Thoracic aorta (tissue), 2 donors: ENCODE results near the gene KIF6. TPM values are rescaled to one million over a fixed set of nuclear protein-coding genes. Genes with fewer than 3 reads are reported as not detected.

Experiments
- ATAC-seq: fragments of 150-250 bp; one replicate; pipeline ENCODE4 v1.8.0; 2017; ENCODE audit warnings: low read depth; ENCODE audit not compliant: insufficient number of reproducible peaks, low FRiP score
- DNase-seq: peaks from one replicate; pipeline ENCODE4 v3.0.0-alpha.2; 2020; ENCODE audit warnings: low spot score
- H3K27ac ChIP-seq, 2 donors: fragments of 200-600 bp; sonication (generic); 1 replicate in 1 of 2; 2 replicates in 1 of 2; pipeline ENCODE4 v1.5.1; 2016; ENCODE audit warnings: mild to moderate bottlenecking in 2 of 2, moderate library complexity in 2 of 2
- H3K27me3 ChIP-seq: fragments of 200-600 bp; sonication (generic); replicated peaks from 2 replicates; pipeline ENCODE4 v1.6.0; 2016; ENCODE audit warnings: mild to moderate bottlenecking; ENCODE audit not compliant: insufficient read depth
- H3K36me3 ChIP-seq: fragments of 200-600 bp; sonication (generic); one replicate; pipeline ENCODE4 v1.5.1; 2016
- H3K4me1 ChIP-seq, 2 donors: fragments of 200-600 bp; sonication (generic); 1 replicate in 1 of 2; 2 replicates in 1 of 2; pipeline versions ENCODE4 v1.5.1 to v1.6.0; 2016; ENCODE audit warnings: low read depth in 2 of 2, mild to moderate bottlenecking in 1 of 2; ENCODE audit not compliant: control insufficient read depth in 1 of 2
- H3K4me3 ChIP-seq: fragments of 200-600 bp; sonication (generic); 2 replicates; pipeline ENCODE4 v1.5.1; 2016; ENCODE audit warnings: mild to moderate bottlenecking
- H3K9me3 ChIP-seq: fragments of 200-600 bp; sonication (generic); 2 replicates; pipeline ENCODE4 v1.5.1; 2016
- total RNA-seq, 2 donors: library from RNA; depleted of rRNA; stranded (reverse); fragments of >200 nt; gene quantifications; one replicate each; pipeline versions ENCODE4 v1.1.0 to v1.2.3, GENCODE V29; 2016
- TF ChIP-seq, protein P1 (sequence below): fragments of 200-600 bp; sonication (generic); IDR thresholded peaks from one replicate; pipeline ENCODE4 v1.5.1; 2019; ENCODE audit warnings: antibody characterized with exemption

Gene KIF6
- total RNA-seq, 2 donors from 2014 or later, result not detected

DNA sequence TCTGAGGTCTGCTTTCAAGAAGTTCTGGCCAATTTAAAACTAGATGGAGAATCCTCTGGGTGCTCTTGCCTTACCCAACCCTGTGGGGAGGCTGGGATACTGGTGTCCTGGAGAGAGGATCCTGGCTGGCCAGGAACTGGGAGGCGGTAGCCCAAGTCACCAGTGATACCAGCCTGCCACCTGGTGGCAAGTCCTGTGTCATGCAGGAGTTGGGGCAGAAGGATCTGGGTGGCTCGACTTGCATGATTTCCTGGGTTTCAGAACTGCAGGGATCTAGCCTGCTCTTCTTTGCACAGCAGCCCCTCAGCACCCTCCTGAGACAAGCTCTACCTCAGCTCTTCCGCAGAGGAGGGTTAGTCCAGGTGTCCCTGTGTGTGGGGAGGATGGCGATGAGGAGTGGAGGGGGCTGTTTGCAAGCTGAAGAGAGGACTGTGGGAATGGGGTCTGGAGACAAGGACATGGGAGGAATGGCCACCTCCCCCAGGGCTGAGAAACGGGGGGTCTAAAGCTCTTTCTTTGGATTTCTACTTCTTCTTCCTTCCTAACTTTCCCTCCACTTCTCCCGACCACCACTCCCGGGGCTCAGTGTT is 415.2 kb downstream of the KIF6 start:
- ATAC-seq, result no peak
- Histone ChIP-seq H3K27me3 (no peaks in the 10 kb centered on the region), H3K4me1 (peaks cover 9 to 47% of the 10 kb centered on the region in 2 donors), H3K4me3 (no peak overlapping the region), H3K9me3 (no peaks in the 10 kb centered on the region), H3K36me3 (peaks cover 4% of the 10 kb centered on the region), H3K27ac (no peak overlapping the region)
- no peak for DNase-seq
- TF ChIP-seq, protein P1, sequence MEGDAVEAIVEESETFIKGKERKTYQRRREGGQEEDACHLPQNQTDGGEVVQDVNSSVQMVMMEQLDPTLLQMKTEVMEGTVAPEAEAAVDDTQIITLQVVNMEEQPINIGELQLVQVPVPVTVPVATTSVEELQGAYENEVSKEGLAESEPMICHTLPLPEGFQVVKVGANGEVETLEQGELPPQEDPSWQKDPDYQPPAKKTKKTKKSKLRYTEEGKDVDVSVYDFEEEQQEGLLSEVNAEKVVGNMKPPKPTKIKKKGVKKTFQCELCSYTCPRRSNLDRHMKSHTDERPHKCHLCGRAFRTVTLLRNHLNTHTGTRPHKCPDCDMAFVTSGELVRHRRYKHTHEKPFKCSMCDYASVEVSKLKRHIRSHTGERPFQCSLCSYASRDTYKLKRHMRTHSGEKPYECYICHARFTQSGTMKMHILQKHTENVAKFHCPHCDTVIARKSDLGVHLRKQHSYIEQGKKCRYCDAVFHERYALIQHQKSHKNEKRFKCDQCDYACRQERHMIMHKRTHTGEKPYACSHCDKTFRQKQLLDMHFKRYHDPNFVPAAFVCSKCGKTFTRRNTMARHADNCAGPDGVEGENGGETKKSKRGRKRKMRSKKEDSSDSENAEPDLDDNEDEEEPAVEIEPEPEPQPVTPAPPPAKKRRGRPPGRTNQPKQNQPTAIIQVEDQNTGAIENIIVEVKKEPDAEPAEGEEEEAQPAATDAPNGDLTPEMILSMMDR, result peak; percentile 86

DNA sequence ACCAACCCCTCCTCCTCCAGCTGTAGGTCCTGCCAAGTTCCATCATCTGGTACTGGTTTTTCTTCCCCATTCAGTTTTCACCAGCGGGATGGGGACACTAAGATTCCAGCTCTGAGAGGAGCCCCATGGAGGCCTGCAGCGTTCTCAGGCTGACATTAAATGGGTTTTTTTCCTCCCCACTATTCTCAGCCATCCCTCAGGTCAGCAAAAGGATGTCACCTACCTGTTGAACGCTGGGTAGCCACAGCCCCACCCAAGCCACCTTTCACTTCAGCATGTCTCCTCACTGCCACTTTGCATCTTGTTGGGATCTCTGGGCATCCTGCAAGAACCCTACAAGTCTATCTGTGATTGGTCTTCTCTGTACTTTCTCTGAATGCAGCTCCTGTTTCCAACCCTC is 417.7 kb downstream of the KIF6 start:
- Histone ChIP-seq H3K27me3 (no peaks in the 10 kb centered on the region), H3K27ac (no peak overlapping the region), H3K9me3 (no peaks in the 10 kb centered on the region), H3K36me3 (peaks cover 4% of the 10 kb centered on the region), H3K4me1 (peaks cover 0 to 30% of the 10 kb centered on the region in 2 donors), H3K4me3 (no peak overlapping the region)
- ATAC-seq, result no peak
- DNase-seq, result no peak
- TF ChIP-seq, protein P1, result no peak

DNA sequence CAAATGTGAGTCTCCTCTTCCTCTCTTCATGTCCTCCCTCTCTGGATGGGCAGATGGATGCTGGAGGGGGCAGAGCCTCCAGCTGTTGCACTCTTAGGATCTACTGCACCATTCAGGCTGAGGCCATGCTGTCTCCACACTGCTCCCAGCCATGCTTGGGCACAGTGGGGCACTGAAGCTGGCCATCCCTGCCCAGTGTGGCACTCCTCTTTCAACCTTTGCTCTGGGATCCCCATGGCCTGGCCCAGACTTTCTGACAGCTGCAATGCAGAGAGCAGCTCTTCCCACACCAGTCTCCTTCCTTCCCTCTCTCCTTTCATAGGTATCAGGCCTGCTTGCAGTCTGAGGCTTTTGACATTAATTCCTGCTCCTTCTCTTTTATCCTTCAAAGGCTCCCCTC is 420.3 kb downstream of the KIF6 start:
- Histone ChIP-seq H3K4me3 (no peak overlapping the region), H3K27me3 (no peaks in the 10 kb centered on the region), H3K27ac (no peak overlapping the region), H3K9me3 (no peaks in the 10 kb centered on the region), H3K4me1 (peaks cover 0 to 7% of the 10 kb centered on the region in 2 donors), H3K36me3 (peaks cover 4% of the 10 kb centered on the region)
- no peak for DNase-seq
- TF ChIP-seq, protein P1, result no peak
- no peak for ATAC-seq

DNA sequence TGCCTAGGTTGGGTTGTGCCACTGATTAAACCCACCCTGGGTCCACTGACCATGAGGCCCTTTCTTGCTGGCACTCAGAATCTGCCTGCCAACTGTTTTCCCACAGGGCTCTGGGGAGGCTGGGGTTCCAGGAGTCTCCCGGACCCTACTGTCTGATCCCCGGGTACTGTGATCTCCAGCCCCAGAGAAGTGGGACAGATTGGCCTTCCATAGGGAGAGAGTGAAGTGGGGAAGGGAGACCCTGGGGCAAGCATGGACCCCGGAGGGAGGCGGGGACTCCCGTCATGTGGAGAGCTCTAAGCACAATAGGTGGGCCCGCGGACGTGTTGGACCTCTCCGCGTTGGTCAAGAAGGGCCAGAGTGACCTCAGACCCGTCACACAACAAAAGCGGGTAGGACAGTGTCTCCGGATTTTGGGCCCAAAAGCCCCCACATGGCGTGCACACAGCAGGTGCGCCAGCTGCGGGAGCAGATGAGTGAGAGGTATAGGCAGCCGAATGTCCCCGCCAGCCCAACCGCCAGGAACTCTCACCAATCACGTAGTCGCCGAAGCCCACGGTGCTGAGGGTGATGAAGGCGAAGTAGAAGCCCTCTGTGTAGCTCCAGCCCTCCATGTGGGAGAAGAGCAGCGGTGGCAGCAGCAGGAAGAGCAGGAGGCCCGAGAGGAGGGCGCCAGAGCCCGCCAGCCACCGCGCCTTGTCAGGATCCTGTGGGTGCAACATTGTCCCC is 421.6 kb downstream of the KIF6 start:
- H3K36me3 ChIP-seq, result peaks cover 4% of the 10 kb centered on the region
- TF ChIP-seq, protein P1, result no peak
- no peak for DNase-seq
- no peaks in the 10 kb centered on the region for H3K27me3 ChIP-seq
- H3K27ac ChIP-seq, result no peak overlapping the region
- no peaks in the 10 kb centered on the region for H3K9me3 ChIP-seq
- H3K4me3 ChIP-seq, result no peak overlapping the region
- peaks cover 0 to 7% of the 10 kb centered on the region in 2 donors for H3K4me1 ChIP-seq
- no peak for ATAC-seq

DNA sequence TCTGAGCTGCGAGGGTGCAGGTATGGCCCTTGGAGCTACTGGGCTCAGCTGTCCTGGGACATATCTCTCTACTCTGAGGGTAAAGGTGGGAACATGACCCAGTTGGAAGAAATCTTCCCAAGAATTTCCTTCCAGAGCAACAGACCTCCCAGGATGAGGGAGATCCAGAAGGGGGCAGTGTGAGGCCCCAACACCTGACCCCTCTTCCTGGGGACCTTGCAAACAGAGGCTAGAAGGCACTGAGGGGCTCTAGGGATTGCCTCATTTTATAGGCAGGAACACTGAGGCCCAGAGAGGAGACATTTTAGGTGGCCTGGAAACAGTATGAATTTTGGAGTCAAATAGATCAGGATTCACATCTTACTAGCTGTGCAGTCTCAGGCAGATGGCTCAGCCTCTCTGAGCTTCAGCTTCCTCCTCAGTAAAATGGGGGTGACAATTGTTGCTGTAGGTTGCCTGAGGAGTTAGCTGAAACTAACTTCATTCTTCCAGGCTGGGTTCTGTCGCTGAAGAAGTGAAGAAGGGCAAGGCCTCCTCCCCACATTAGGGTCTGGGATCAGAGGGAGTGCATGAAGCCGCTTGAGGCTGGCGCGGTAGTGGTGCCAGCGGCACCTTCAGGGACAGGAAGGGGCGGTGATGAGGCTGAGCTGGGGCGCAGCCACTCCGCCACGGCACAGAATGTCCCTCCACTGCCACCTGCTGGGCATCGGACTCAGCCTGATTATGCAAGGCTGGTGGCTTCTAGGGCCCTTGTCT is 422.4 kb downstream of the KIF6 start:
- Histone ChIP-seq H3K36me3 (peaks cover 2% of the 10 kb centered on the region), H3K4me3 (no peak overlapping the region), H3K4me1 (peaks cover 0 to 7% of the 10 kb centered on the region in 2 donors), H3K27me3 (no peaks in the 10 kb centered on the region), H3K27ac (no peak overlapping the region), H3K9me3 (no peaks in the 10 kb centered on the region)
- DNase-seq (no peak), ATAC-seq (peak; percentile 57)
- TF ChIP-seq, protein P1, result peak; percentile 86
